Measurements from ENCODE around the gene RGL3. TPM values are rescaled to one million over a fixed set of nuclear protein-coding genes. Genes with fewer than 3 reads are reported as not detected.

RGL3 gene
- total and polyA plus RNA-seq, 4 donors = 1.5 to 9.9 (median 6.4) TPM

DNA sequence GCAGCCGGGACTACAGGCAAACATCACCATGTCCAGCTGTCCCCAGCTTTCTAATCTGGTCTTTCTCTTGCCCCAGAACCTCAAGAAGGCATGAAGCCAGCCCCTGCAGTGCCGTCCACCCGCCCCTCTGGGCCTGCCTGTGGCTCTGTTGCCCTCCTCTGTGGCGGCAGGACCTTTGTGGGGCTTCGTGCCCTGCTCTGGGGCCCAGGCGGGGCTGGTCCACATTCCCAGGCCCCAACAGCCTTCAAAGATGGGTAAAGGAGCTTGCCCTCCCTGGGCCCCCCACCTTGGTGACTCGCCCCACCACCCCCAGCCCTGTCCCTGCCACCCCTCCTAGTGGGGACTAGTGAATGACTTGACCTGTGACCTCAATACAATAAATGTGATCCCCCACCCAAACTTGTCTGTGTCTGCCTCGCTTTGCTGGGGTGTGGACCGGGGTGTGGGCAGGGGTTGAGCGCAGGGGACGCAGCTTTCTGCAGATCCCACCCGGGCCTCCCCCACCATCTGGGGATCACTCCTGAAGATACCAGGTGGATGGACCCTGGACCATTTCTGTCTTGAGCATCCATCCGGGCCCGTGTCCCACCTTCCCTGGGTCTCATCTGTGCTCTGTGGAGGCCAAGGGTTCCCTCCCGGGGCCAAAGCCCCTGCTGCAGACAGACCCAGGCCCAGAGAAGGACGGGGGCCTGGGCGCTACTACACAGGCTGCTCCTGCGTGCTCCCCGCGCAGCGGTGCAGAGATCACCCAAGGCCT is 31.6 kb upstream of the RGL3 start:
- H3K36me3 ChIP-seq (ENCODE audit: control insufficient read depth, insufficient read depth, low read length) = peaks cover 86% of the 10 kb centered on the region
- no peak for DNase-seq (ENCODE audit: low read depth in 4 of 6, low spot score in 6 of 6)
- no peaks in the 10 kb centered on the region for H3K27me3 ChIP-seq (ENCODE audit: control insufficient read depth, insufficient read depth, low read length)
- no peak overlapping the region for H3K4me3 ChIP-seq (ENCODE audit: low read depth, low read length)
- 78% methylated on average over 14 of the region's 21 CpGs for WGBS (ENCODE audit: insufficient coverage)
- H3K27ac ChIP-seq (ENCODE audit: low read depth, low read length) = no peak overlapping the region
- peaks cover 28% of the 10 kb centered on the region for H3K4me1 ChIP-seq (ENCODE audit: control insufficient read depth, insufficient read depth, low read length)
- no peaks in the 10 kb centered on the region for H3K9me3 ChIP-seq (ENCODE audit: control insufficient read depth, insufficient read depth, low read length)

DNA sequence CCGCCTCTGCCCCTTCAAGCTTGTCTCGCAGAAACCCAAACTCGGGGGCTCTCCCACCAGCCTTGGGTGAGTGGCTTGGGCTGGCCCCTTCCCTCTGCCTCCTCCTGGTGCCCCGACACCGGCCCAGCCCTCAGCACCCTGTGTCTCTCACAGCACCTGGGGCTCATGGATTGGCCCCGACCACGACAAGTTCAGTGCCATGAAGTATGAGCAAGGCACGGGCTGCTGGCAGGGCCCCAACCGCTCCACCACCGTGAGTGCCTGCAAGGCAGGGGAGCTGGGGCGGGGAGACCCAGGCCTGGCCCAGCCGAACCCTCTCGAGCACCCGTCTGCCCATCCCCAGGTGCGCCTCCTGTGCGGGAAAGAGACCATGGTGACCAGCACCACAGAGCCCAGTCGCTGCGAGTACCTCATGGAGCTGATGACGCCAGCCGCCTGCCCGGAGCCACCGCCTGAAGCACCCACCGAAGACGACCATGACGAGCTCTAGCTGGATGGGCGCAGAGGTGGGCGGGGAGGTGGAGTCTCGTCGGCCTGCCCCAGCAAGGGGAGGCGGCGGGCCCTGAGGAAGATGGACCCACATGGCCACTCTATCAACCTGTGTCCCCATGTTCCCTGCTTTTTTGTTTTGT is 29.9 kb upstream of the RGL3 start:
- H3K4me3 ChIP-seq (ENCODE audit: low read depth, low read length) = no peak overlapping the region
- H3K27ac ChIP-seq (ENCODE audit: low read depth, low read length) = no peak overlapping the region
- WGBS (ENCODE audit: insufficient coverage) = 92% methylated on average over 31 of the region's 31 CpGs

DNA sequence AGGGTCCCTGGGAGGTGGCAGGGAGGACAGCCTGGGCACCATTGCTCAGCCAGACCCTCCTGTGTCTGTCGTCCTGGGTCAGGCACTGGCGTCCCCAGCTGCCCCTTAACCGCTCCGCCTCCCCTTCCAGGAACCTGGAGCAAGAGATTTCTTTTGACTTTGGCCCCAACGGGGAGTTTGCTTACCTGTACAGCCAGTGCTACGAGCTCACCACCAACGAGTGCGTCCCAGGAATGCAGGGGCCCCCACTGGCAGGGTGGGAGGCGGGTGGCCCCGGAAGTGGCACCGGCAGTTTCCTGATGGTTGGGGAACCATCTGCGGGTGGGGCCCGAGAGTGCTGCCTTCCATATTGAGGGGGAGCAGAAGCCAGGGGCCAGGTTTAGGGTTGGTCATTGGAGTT is 29.3 kb upstream of the RGL3 start:
- Histone ChIP-seq H3K27ac (ENCODE audit: low read depth, low read length) (no peak overlapping the region), H3K36me3 (ENCODE audit: control insufficient read depth, insufficient read depth, low read length) (peaks cover 89% of the 10 kb centered on the region), H3K4me3 (ENCODE audit: low read depth, low read length) (no peak overlapping the region), H3K4me1 (ENCODE audit: control insufficient read depth, insufficient read depth, low read length) (peaks cover 28% of the 10 kb centered on the region), H3K9me3 (ENCODE audit: control insufficient read depth, insufficient read depth, low read length) (no peaks in the 10 kb centered on the region), H3K27me3 (ENCODE audit: control insufficient read depth, insufficient read depth, low read length) (no peaks in the 10 kb centered on the region)
- WGBS (ENCODE audit: insufficient coverage) = 94% methylated on average over 12 of the region's 13 CpGs
- DNase-seq (ENCODE audit: low read depth in 4 of 6, low spot score in 6 of 6) = no peak

More for the DNA sequence above, 29.9 kb upstream of the RGL3 start:
- no peak for DNase-seq (ENCODE audit: low read depth in 4 of 6, low spot score in 6 of 6)
- H3K27me3 ChIP-seq (ENCODE audit: control insufficient read depth, insufficient read depth, low read length) = no peaks in the 10 kb centered on the region
- H3K36me3 ChIP-seq (ENCODE audit: control insufficient read depth, insufficient read depth, low read length) = peaks cover 90% of the 10 kb centered on the region
- H3K4me1 ChIP-seq (ENCODE audit: control insufficient read depth, insufficient read depth, low read length) = peaks cover 28% of the 10 kb centered on the region
- H3K9me3 ChIP-seq (ENCODE audit: control insufficient read depth, insufficient read depth, low read length) = no peaks in the 10 kb centered on the region

- H3K36me3 ChIP-seq (ENCODE audit: control insufficient read depth, insufficient read depth, low read length) = peaks cover 89% of the 10 kb centered on the region
- H3K4me3 ChIP-seq (ENCODE audit: low read depth, low read length) = no peak overlapping the region
- H3K27ac ChIP-seq (ENCODE audit: low read depth, low read length) = no peak overlapping the region
- H3K27me3 ChIP-seq (ENCODE audit: control insufficient read depth, insufficient read depth, low read length) = no peaks in the 10 kb centered on the region
- no peaks in the 10 kb centered on the region for H3K9me3 ChIP-seq (ENCODE audit: control insufficient read depth, insufficient read depth, low read length)
- WGBS (ENCODE audit: insufficient coverage) = 90% methylated on average over 31 of the region's 35 CpGs
- DNase-seq (ENCODE audit: low read depth in 4 of 6, low spot score in 6 of 6) = no peak
- H3K4me1 ChIP-seq (ENCODE audit: control insufficient read depth, insufficient read depth, low read length) = peaks cover 23% of the 10 kb centered on the region
Measured at GRCh38 chr19:11447347-11448262, 28.5 kb upstream of the RGL3 start.

DNA sequence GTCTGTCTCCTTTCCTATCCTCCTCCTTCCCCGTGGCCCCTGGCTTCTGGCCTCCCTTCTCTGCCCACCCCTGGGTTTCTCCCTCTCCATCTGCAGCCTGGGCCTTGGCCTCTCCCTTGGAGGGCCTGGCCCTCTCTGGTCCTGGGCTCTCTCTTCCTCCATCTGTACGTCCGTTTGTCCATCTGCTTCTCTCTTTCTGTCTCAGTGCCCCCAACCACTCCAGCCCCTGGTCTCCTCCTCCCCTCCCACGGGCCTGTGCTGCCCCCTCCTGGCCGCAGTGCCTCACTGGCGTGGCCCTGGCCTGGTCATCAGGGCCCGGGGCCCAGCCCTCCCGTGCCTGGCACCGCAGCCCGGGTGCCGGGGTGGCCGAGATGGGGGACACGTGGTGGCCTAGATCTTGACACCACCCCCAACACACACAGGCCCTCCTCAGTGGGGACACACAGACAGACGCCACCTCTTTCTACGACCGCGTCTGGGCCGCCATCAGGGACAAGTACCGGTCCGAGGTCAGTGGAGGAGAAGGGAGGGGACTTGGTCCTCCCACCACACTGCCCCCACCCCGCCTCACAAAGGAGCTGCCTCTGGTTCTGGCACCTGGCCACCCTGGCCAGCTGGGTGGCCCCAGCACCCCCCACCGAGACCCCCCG is 27.7 kb upstream of the RGL3 start:
- H3K36me3 ChIP-seq (ENCODE audit: control insufficient read depth, insufficient read depth, low read length) = peaks cover 92% of the 10 kb centered on the region
- peak in 3 of 6 donors; percentile 14 to 67 (median 52) for DNase-seq (ENCODE audit: low read depth in 4 of 6, low spot score in 6 of 6)

GRCh38 chr19:11446271-11446651 is 27.1 kb upstream of the RGL3 start:
- no peak overlapping the region for H3K4me3 ChIP-seq (ENCODE audit: low read depth, low read length)
- DNase-seq (ENCODE audit: low read depth in 4 of 6, low spot score in 6 of 6) = no peak

More for the DNA sequence above, 27.7 kb upstream of the RGL3 start:
- H3K4me3 ChIP-seq (ENCODE audit: low read depth, low read length) = no peak overlapping the region
- H3K27me3 ChIP-seq (ENCODE audit: control insufficient read depth, insufficient read depth, low read length) = no peaks in the 10 kb centered on the region
- H3K27ac ChIP-seq (ENCODE audit: low read depth, low read length) = no peak overlapping the region
- peaks cover 17% of the 10 kb centered on the region for H3K4me1 ChIP-seq (ENCODE audit: control insufficient read depth, insufficient read depth, low read length)
- no peaks in the 10 kb centered on the region for H3K9me3 ChIP-seq (ENCODE audit: control insufficient read depth, insufficient read depth, low read length)
- 53% methylated on average over 15 of the region's 23 CpGs for WGBS (ENCODE audit: insufficient coverage)

DNA sequence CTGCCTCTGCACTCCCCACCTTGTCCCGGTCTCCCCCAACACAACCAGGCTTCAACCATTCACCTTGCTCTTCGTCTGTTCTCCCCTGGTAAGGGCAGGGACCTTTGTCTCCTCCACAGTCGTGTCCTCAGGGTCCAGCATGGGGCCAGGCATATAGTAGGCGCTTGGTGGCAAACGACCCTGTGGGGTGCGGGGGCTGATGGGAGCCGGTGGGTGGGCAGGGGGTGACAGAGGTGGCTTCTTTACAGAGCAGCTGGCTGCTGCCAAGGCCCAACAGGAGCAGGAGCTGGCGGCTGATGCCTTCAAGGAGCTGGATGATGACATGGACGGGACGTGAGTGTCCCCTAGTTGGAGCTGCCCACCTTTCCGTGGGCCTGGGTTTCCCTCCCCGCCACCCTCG is 26.0 kb upstream of the RGL3 start:
- Histone ChIP-seq H3K27ac (ENCODE audit: low read depth, low read length) (no peak overlapping the region), H3K27me3 (ENCODE audit: control insufficient read depth, insufficient read depth, low read length) (no peaks in the 10 kb centered on the region), H3K4me3 (ENCODE audit: low read depth, low read length) (no peak overlapping the region), H3K36me3 (ENCODE audit: control insufficient read depth, insufficient read depth, low read length) (peaks cover 96% of the 10 kb centered on the region), H3K9me3 (ENCODE audit: control insufficient read depth, insufficient read depth, low read length) (no peaks in the 10 kb centered on the region), H3K4me1 (ENCODE audit: control insufficient read depth, insufficient read depth, low read length) (peaks cover 8% of the 10 kb centered on the region)
- no peak for DNase-seq (ENCODE audit: low read depth in 4 of 6, low spot score in 6 of 6)
- WGBS (ENCODE audit: insufficient coverage) = 91% methylated on average over 13 of the region's 13 CpGs

More at GRCh38 chr19:11446271-11446651, 27.1 kb upstream of the RGL3 start:
- H3K27ac ChIP-seq (ENCODE audit: low read depth, low read length) = no peak overlapping the region
- H3K4me1 ChIP-seq (ENCODE audit: control insufficient read depth, insufficient read depth, low read length) = peaks cover 12% of the 10 kb centered on the region
- no peaks in the 10 kb centered on the region for H3K9me3 ChIP-seq (ENCODE audit: control insufficient read depth, insufficient read depth, low read length)
- peaks cover 96% of the 10 kb centered on the region for H3K36me3 ChIP-seq (ENCODE audit: control insufficient read depth, insufficient read depth, low read length)
- WGBS (ENCODE audit: insufficient coverage) = 90% methylated on average over 14 of the region's 14 CpGs
- H3K27me3 ChIP-seq (ENCODE audit: control insufficient read depth, insufficient read depth, low read length) = no peaks in the 10 kb centered on the region

- 70% methylated on average over 4 of the region's 5 CpGs for WGBS (ENCODE audit: insufficient coverage)
- H3K9me3 ChIP-seq (ENCODE audit: control insufficient read depth, insufficient read depth, low read length) = no peaks in the 10 kb centered on the region
- peaks cover 100% of the 10 kb centered on the region for H3K36me3 ChIP-seq (ENCODE audit: control insufficient read depth, insufficient read depth, low read length)
- H3K4me3 ChIP-seq (ENCODE audit: low read depth, low read length) = no peak overlapping the region
- no peak overlapping the region for H3K27ac ChIP-seq (ENCODE audit: low read depth, low read length)
- peaks cover 8% of the 10 kb centered on the region for H3K4me1 ChIP-seq (ENCODE audit: control insufficient read depth, insufficient read depth, low read length)
- no peaks in the 10 kb centered on the region for H3K27me3 ChIP-seq (ENCODE audit: control insufficient read depth, insufficient read depth, low read length)
- no peak for DNase-seq (ENCODE audit: low read depth in 4 of 6, low spot score in 6 of 6)
Measured at GRCh38 chr19:11444059-11444458, 24.9 kb upstream of the RGL3 start.

- WGBS (ENCODE audit: insufficient coverage) = 98% methylated on average over 5 of the region's 9 CpGs
- peaks cover 65% of the 10 kb centered on the region for H3K36me3 ChIP-seq (ENCODE audit: control insufficient read depth, insufficient read depth, low read length)
- no peak overlapping the region for H3K4me3 ChIP-seq (ENCODE audit: low read depth, low read length)
- no peak overlapping the region for H3K27ac ChIP-seq (ENCODE audit: low read depth, low read length)
- H3K9me3 ChIP-seq (ENCODE audit: control insufficient read depth, insufficient read depth, low read length) = no peaks in the 10 kb centered on the region
- peaks cover 23% of the 10 kb centered on the region for H3K4me1 ChIP-seq (ENCODE audit: control insufficient read depth, insufficient read depth, low read length)
- DNase-seq (ENCODE audit: low read depth in 4 of 6, low spot score in 6 of 6) = no peak
- no peaks in the 10 kb centered on the region for H3K27me3 ChIP-seq (ENCODE audit: control insufficient read depth, insufficient read depth, low read length)
Measured at GRCh38 chr19:11437955-11438354, 18.8 kb upstream of the RGL3 start.
